CD4-positive, alpha-beta T cell treated with Interleukin-15 for 4 hours (primary cell): ENCODE data around the gene PAPOLG.
"Not testable (repeated sequence)": the region's sequence is repeated elsewhere in the genome, so short reads cannot be mapped to it uniquely, and the experiment has no call there.

Source experiments
- DNase-seq: peaks from one replicate; pipeline ENCODE4 v3.0.0-alpha.2; 2020; ENCODE audit warnings: low spot score

The PAPOLG gene

DNA sequence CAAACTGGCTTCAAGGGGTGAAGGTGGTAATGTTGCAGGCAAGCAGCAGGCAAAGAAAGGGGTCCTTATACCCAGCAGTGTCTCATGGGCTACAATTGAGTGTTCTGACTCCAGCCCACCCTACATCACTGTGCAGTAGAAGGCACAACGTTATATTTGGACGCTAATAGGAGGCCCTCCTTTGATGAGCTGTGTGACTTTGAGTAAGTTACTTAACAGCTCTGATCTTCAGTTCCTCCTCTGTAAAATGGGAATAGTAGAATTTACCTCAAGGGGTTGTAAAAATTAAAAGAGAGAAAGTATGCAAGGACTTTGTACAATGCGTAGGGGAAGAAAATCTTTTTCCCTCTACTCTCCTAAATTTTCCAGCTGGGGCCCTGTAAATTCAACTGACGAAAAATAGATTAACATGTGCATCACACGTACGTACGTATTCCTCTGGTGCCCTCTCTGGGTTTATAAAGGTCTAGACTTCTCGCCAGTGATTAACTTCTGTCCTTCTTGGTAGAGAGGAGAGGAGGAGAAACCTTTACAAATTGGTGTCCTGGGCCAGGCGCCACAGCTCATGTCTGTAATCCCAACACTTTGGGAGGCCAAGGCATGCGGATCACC is 67.7 kb downstream of the PAPOLG start:
- no peak for DNase-seq

DNA sequence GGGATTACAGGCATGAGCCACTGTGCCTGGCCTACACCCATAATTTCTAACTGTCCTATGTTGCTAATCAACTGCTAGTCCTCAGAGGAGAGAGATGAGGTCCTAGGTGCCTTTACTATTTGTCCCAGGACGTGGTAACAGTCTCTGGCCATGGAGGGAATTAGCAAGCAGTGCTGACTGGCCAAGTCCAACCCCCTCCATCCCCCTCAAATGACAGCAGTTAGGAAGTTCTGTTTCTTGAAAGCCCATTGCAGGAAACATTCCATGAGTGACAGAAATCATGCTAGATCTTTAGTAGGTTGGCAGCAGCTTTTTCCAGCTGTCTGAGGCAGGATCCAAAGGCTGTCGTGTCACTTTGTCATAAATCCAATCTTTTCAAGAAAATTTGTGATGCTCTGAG is 69.6 kb downstream of the PAPOLG start:
- DNase-seq = no peak

DNA sequence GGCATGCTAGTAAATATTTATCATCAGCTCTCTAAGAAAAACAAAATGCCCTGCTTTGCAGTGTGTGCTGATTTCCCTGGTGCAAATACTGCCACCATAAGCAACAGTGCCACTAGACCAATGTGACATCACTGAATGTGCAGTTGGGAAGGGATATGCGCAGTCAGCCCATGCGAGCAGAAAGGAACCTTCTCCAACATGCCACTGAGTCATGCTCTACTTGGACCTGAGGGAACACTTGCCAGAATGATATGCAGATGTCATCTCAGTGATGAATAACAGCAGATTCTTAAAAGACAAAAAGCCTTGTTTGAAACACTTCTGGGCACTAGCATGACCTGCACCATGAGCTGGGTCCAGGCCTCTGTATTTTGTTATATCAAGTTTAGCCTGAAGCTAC is 70.0 kb downstream of the PAPOLG start:
- no peak for DNase-seq

DNA sequence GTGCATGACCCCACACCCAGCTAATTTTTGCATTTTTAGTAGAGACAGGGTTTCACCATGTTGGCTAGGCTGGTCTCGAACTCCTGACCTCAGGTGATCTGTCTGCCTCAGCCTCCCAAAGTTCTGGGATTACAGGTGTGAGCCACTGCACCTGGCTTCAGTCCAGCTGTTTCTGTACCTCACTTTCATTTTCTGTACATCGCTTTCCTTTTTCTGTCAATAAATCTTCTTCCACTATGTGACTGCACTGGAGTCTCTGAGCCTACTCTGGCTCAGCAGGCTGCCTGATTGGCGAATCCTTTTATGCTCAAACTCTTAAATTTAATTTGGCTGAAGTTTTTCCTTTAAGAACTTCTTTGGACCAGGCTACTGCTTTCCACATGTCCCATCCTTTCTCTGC is 70.8 kb downstream of the PAPOLG start:
- DNase-seq = not testable (repeated sequence)

DNA sequence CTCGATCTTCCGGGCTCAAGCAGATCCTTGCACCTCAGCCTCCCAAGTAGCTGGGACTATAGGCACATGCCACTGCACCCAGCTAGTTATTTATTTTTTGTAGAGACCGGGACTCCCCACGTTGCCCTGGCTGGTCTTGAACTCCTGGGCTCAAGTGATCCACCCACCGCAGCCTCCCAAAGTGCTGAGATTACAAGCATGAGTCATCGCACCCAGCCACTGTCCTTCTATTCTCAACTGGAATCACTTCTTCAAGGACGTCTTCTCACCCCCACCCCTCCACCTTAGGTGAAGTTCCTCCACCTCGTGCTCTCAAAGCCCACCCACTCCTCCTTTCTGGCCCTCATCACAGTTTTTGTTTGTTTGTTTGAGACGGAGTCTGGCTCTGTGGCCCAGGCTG is 71.3 kb downstream of the PAPOLG start:
- DNase-seq = no peak

DNA sequence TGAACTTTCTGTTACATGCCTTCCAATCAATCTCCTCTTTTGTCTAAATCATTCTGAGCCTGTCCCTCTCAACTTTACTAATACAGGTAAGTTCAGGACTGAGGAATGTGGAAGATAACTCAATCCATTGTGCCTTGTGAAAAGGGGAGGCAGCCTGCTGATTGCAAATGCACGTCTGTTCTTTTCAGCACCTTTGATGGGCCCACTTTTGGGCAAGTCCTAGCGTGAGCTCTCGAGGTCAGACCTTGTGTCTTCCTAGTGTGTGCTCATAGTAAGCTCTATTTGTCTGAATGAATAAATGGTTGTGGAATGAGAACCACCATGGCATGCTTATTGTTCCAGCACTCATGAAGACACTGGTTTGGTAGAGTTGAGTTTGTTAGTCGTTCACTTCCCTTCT is 74.9 kb downstream of the PAPOLG start:
- DNase-seq = no peak

DNA sequence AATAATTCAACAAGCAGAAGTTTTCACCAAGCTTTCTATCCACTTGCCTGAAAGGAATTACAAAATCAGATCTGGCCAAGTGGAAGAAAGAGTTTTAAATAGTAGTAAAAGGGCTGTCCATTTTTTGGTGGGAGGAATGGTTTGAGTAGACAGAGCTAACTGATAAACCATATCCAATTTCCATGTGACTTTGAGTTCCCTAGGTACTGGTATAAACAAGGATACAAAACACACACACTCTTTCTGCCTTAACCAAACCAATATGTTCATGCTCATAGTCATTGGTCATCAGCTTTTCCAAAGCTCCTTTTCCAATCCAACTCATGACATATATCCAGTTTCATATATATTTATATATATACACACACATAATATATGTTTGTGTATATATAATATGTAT is 75.9 kb downstream of the PAPOLG start:
- DNase-seq = no peak

DNA sequence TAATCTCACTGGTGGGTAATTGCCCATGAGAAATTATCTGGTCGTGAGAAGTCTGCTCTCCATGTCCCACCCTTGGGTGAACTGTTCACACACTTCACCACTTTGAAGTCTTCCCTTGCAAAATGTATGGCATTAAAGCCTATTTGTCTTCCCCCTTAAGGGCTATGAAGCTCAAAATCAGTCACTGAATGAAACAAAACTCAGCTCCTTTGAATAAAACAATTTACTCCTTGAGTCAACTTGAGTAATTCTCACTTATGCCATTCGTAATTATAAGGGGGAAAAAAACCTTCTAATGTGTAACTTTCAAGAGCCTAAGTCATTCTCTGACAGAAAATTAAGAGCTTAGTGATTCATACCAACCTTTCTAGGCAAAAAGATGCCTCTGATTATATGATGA is 76.6 kb downstream of the PAPOLG start:
- DNase-seq = no peak

DNA sequence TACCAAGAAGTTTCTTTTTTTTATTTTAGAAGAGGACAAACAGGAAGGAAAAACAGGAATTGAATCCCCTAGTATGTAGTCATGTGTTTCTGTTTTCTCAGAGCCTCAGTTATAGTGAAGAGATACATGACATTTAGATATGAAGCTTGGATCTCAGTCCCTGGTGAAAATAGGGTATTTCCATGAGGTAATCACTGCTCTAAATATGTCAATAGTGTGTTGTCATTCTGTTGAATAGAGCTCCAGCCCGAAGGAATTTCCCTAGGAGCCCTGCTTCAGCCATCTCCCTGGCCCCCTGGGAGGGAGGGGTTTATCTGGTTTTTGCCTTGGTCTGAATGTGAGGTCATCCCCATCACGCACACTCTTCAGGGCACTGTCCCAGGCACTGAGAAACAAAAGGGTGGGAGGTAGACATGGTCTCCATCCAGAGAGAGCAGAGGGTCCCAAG is 78.2 kb downstream of the PAPOLG start:
- DNase-seq = no peak

DNA sequence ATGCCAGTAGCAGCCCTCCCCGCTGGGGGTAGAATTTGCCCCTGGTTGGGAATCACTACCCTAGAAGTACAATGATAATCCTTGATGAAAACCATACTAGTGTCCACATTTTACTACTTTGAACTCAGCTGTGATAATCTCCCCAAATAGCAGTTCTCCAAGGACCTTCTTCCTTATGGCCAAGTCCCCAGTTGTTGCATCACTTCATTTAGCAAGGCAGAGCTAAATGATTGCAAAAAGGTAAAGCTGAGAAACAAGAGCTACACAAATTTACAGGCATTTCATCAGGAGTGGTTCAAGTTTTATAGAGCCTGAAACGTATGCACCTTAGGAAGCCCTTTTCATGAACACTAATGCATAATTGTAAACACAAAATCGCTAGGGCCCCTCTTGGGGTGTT is 80.4 kb downstream of the PAPOLG start:
- DNase-seq = no peak

DNA sequence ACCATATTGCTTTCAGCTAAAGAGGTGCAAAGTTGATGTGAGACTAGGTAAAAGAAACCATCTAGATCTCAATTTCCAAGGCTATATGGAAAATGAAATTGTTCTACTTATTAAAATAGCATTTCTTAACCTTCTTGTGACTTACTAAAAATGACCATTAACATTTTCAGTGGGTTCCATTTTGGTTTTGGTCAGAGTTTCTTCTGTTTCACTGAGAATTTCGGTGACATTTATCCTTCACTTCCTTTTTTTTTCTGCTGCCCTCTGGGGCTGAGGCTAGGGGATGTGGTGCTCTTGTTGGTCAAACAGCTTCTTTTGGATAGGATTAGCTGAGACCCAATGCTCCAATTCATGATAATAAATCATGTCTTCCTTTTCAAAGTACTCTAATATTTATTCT is 81.1 kb downstream of the PAPOLG start:
- no peak for DNase-seq

DNA sequence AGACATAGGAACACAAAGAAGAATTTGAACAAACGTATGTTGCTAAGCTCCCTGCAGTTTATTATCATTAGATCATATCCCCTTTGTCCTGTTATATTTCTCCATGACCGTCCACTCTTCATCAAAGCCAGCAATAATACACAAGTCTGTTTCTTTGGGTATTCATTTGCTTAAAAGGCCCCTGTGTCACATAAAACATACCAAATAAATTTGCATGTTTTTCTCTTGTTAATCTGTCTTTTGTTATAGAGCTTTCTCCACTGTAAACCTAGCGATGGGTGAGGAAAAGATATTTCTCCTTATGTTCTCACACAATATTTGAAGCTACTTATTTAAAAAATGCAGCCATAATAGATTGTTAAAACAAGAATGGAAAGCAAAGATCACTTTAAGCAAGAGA is 82.4 kb downstream of the PAPOLG start:
- DNase-seq = no peak

DNA sequence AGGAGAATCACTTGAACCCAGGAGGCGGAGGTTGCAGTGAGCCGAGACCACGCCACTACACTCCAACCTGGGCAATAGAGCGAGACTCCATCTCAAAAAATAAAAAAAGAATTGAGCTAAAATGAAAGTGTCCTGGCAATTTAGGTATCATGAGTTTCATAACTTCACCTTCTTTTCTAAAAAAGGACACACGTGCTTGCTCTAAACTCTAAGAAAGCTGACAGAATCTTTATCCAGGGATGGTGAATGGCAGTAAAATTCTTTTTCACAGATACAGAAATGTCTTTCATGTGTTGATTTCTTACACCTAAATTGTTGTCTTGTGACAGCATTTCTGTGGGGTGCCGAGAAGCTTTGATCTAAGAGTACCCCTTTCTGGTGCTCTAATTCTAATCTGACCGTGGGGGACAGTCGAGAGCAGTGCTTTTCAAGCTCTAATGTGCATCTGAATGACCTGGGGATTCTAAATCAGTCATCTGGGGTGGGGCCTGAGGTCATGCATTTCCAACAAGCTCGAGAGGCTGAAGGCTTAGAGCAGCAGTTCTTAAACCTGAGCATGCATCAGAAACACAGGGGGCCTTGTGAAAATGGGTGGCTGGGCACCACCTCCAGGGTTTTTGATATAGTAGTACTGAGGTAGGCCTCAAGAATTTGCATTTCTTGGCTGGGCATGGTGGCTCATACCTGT is 83.2 kb downstream of the PAPOLG start:
- no peak for DNase-seq

DNA sequence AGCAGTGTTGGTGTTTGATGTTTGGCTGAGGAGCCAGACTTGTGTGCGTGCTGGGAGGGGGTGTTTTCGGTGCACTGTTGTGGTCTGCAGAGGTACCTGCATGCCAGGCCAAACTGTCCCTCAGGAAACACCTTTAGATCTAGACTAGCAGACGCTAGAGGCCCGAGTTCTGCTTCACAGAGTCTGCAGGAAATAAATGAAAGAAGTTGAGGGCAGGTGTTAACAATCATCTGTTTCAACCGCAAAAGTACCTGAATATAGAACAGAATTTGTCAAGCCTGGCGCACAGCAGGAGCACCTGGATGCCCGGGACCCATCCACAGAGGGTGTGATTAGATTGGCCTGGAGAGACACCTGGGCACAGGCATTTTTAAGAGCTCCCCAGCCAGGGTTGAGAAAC is 84.8 kb downstream of the PAPOLG start:
- no peak for DNase-seq

DNA sequence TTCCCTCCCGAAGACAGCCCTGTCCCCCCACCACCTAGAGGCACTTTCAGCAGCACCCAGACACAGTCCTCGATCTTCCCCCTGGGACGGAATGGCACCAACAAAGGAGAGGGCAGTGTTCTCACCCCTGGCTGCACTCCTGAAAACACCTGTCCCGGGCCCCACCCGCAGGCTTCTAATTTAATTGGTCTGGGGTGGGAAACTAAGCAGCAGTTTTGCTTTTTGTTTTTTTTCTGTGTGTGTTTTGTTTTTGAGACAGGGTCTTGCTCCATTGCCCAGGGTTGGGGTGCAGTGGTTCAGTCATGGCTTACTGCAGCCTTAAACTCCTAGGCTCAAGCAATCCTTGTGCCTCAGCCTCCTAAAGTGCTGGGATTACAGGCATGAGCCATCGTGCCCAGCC is 86.9 kb downstream of the PAPOLG start:
- DNase-seq = no peak

DNA sequence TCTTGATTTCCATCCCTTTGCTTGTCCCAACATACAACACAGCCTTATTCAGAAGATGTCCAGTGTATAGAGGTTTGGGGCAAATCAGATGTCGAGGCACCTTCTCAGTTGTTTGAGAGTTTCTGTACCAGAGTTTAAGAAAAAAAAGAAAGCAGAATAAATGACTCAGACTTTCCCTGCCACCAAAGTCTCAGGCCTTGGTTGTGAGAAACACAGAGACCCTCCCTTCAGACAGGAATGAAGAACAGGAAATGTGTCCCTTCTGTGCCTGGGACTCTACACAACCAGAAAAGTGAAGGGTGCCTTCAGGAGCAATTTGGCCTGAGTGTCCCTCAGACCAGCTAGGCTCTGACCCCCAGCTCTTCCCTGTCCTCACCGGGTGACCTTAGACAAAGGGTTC is 88.0 kb downstream of the PAPOLG start:
- no peak for DNase-seq

DNA sequence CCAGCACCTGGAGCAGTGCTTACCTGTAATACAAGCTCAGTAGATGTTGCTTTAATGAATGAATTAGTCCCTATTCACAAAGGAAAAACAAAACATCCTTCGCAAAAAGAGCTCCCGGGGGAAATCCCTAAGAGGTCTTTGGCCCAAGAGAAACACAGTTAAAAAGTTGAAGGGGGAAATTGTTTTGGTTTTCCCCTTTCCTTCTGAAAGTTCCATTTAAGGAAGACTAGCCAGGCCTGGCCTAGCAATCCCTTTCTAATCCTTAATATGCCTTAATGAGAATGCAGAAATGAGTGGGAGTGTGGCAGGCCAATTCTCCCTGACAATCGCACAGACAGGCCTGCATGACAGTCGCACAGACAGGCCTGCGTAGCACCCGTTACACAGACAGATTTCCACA is 91.8 kb downstream of the PAPOLG start:
- no peak for DNase-seq
